ENCODE measurements around the gene UPP1.
A peak's percentile ranks its signal among the peaks of the same experiment; 100 is the strongest.

UPP1 gene

GRCh38 chr7:48148311-48148710, 59.2 kb downstream of the UPP1 start:
- no peak for DNase-seq (ENCODE audit: low spot score)

GRCh38 chr7:48149058-48149457, 60.0 kb downstream of the UPP1 start:
- no peak for DNase-seq (ENCODE audit: low spot score)
- no peak for TF ChIP-seq CTCF (IDR thresholded peaks at IDR 0.05; ENCODE audit: extremely low read depth, missing control alignments)

More at GRCh38 chr7:48148311-48148710, 59.2 kb downstream of the UPP1 start:
- no peak for TF ChIP-seq CTCF (IDR thresholded peaks at IDR 0.05; ENCODE audit: extremely low read depth, missing control alignments)

DNA sequence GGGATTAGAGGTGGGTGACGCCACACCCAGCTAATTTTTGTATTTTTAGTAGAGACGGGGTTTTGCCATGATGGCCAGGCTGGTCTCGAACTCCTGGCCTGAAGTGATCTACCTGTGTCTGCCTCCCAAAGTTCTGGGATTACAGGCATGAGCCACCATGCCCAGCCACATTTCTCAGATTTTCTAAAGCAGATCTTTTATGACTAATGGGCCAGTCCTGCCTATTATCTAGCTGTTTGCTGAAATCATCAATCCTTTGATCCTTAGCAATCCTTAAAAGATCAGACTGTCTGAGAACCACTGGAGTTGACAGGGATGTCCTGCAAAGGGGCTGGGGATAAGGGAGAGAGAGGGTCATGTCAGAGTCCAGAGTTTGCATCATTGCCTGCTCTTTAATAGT, 61.0 kb downstream of the UPP1 start:
- TF ChIP-seq CTCF (IDR thresholded peaks at IDR 0.05; ENCODE audit: extremely low read depth, missing control alignments) = no peak
- DNase-seq (ENCODE audit: low spot score) = no peak

DNA sequence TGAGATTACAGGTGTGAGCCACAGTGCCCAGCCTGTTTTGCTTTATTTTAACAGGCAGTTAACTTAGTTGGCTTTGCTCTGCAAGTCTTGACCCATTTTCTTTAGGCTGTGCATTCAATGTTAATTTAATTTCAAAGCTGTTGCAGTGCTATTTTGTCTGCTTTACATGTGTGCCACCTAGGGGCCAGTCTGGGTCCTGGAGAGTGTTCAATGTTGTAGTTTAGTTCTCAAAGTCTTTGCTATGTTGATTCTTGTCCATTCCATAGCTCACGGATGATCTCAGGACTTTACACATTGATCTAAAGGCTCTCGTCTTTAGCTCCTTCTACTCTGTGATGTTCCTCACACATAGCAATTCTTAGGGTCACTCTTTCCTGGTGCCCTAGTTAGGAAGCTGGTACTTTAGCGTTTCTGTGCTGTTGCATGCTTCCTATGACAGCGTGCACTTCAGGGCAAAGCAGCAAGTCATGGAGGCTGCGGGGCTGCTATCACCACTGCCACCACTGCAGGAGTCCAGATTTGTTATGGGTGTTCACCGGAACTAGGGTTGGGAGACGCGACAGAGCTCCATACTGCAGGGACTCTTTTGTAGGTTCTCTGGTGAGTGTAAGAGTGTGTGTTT, 65.8 kb downstream of the UPP1 start:
- DNase-seq (ENCODE audit: low spot score) = peak; percentile 33
- peak; percentile 57 for TF ChIP-seq CTCF (IDR thresholded peaks at IDR 0.05; ENCODE audit: extremely low read depth, missing control alignments)
